WTC11 (cell line): Measurements from ENCODE around the gene ENOX2.

Experiments
- CTCF ChIP-seq: fragments of 200-600 bp; IDR thresholded peaks from 2 replicates; pipeline ENCODE4 v1.8.0; 2022; ENCODE audit warnings: antibody characterized with exemption
- MAX ChIP-seq: sonication (generic); formaldehyde crosslinking; IDR thresholded peaks from 2 replicates; pipeline ENCODE4 v1.8.0; 2022; ENCODE audit warnings: mild to moderate bottlenecking, missing genetic modification reagents

GRCh38 chrX:130672214-130672613 lies 230.8 kb downstream of the ENOX2 start:
- no peak for TF ChIP-seq CTCF
- TF ChIP-seq MAX (CRISPR knock-in tag) = no peak
